ENCODE measurements around the gene GOLM1.

The GOLM1 gene

DNA sequence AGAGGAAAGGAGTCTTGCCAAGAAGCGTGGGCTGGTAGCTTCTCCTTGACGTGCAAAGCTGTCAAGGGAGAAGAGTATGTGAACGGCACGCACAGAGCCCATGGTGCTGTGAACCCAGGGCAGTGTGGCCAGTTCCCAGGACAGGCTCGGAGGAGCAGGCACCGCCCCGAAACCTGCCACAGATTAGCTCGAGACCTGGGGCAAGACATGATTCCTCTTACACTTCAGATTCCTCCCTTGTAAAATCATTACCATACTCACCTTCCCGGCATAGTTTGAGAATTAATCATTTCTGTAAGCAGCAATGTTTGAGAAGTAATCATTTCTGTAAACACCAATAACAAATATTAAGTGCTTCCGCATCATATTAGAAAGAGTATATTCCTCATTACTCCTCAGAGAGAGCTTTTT, 19.9 kb downstream of the GOLM1 start:
- H3K27me3 ChIP-seq (ENCODE audit: control insufficient read depth, insufficient read depth, low read length): no peaks in the 10 kb centered on the region
- TF ChIP-seq CTCF (IDR thresholded peaks at IDR 0.05): no peak
- no peak overlapping the region for H3K4me3 ChIP-seq (ENCODE audit: low read depth, low read length)
- H3K4me1 ChIP-seq: no peaks in the 10 kb centered on the region
- no peak overlapping the region for H3K9ac ChIP-seq
- H3K4me2 ChIP-seq (ENCODE audit: low read length): no peak overlapping the region
- H3K9me3 ChIP-seq (ENCODE audit: control insufficient read depth, low read length): no peaks in the 10 kb centered on the region
- H2AFZ ChIP-seq: no peak overlapping the region
- H3K27ac ChIP-seq: no peak overlapping the region
- no peaks in the 10 kb centered on the region for H3K79me2 ChIP-seq
- H3K36me3 ChIP-seq (ENCODE audit: control insufficient read depth, insufficient read depth, low read length): no peaks in the 10 kb centered on the region

DNA sequence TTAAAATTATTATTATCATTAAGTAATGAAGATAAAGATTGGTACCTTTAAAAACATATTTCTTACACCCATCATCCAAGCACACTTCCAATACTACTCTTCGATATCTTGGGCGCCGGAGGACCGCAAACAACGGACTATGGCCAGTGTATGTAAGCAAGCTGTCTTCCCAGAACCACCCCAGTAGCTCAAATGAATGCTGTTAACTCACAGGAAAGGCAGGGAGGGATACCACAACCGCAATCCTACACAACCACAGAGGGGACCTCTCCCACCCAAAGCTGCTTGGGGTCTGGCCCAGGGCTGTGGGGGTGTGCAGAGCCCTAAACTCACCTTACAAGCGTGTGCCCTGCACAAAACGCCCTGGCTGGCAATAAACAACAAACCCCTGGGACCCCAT, 20.6 kb downstream of the GOLM1 start:
- Histone ChIP-seq H3K4me3 (ENCODE audit: low read depth, low read length) (no peak overlapping the region), H3K27ac (no peak overlapping the region), H3K79me2 (no peaks in the 10 kb centered on the region), H3K36me3 (ENCODE audit: control insufficient read depth, insufficient read depth, low read length) (no peaks in the 10 kb centered on the region), H3K4me1 (no peaks in the 10 kb centered on the region), H2AFZ (no peak overlapping the region), H3K27me3 (ENCODE audit: control insufficient read depth, insufficient read depth, low read length) (no peaks in the 10 kb centered on the region), H3K9ac (no peak overlapping the region), H3K9me3 (ENCODE audit: control insufficient read depth, low read length) (no peaks in the 10 kb centered on the region), H3K4me2 (ENCODE audit: low read length) (no peak overlapping the region)
- TF ChIP-seq CTCF (IDR thresholded peaks at IDR 0.05): no peak

- TF ChIP-seq CTCF (IDR thresholded peaks at IDR 0.05): no peak
- Histone ChIP-seq H2AFZ (no peak overlapping the region), H3K27ac (no peak overlapping the region), H3K36me3 (ENCODE audit: control insufficient read depth, insufficient read depth, low read length) (no peaks in the 10 kb centered on the region), H3K4me1 (no peaks in the 10 kb centered on the region), H3K9ac (no peak overlapping the region), H3K27me3 (ENCODE audit: control insufficient read depth, insufficient read depth, low read length) (no peaks in the 10 kb centered on the region), H3K4me2 (ENCODE audit: low read length) (no peak overlapping the region), H3K4me3 (ENCODE audit: low read depth, low read length) (no peak overlapping the region), H3K79me2 (no peaks in the 10 kb centered on the region), H3K9me3 (ENCODE audit: control insufficient read depth, low read length) (no peaks in the 10 kb centered on the region)
Measured at GRCh38 chr9:86077276-86077675, 22.1 kb downstream of the GOLM1 start.

DNA sequence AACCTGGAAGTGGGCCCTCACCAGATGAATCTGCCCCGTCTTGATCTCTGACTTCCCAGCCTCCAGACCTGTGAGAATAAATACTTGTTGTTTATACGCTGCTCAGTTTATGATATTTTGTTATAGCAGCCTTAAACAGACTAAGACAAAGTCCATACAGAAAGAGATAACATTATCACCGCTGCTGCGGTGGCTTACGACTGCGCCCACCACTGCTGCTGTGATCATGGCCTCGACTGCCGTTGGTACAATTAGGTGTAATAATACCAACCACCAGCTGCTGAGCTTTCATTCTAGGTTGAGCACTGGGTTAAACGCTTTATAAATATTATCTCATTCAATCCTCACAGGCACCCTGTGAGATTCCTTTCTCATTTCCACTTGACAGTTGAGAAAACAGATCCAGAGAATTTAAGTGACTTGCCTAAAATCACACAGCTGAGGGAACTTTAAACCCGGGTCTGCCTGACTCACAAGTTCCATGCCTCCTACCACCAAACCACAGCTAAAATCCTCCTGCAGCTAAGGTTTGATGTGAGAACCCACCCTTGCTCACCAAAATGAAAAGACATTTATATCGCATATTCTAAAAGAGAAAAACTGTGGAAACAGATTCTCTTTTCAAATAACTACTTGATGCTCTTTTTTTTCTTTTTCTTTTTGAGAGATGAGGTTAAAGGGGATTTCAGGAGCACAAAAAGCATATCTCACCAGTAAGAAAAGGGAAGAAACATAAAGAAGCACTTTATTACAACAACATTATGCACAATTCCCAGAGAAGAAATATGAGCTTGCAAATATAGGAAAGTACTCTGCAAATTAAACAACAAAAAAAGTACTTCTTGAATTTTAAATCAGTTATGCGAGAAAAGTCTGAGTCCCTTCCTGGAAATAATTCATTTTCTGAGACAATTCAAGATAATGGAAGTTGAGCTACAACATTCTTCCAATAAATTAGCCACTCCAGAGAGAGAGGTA, 23.9 kb downstream of the GOLM1 start:
- Histone ChIP-seq H3K27ac (no peak overlapping the region), H3K4me2 (ENCODE audit: low read length) (no peak overlapping the region), H2AFZ (no peak overlapping the region), H3K4me3 (ENCODE audit: low read depth, low read length) (no peak overlapping the region), H3K27me3 (ENCODE audit: control insufficient read depth, insufficient read depth, low read length) (no peaks in the 10 kb centered on the region), H3K36me3 (ENCODE audit: control insufficient read depth, insufficient read depth, low read length) (no peaks in the 10 kb centered on the region), H3K9ac (no peak overlapping the region), H3K4me1 (no peaks in the 10 kb centered on the region), H3K79me2 (no peaks in the 10 kb centered on the region), H3K9me3 (ENCODE audit: control insufficient read depth, low read length) (no peaks in the 10 kb centered on the region)
- TF ChIP-seq CTCF (IDR thresholded peaks at IDR 0.05): no peak

- Histone ChIP-seq H3K36me3 (ENCODE audit: control insufficient read depth, insufficient read depth, low read length) (no peaks in the 10 kb centered on the region), H3K4me2 (ENCODE audit: low read length) (no peak overlapping the region), H3K9ac (no peak overlapping the region), H3K27ac (no peak overlapping the region), H3K9me3 (ENCODE audit: control insufficient read depth, low read length) (no peaks in the 10 kb centered on the region), H3K79me2 (no peaks in the 10 kb centered on the region), H3K4me3 (ENCODE audit: low read depth, low read length) (no peak overlapping the region), H3K27me3 (ENCODE audit: control insufficient read depth, insufficient read depth, low read length) (no peaks in the 10 kb centered on the region), H3K4me1 (no peaks in the 10 kb centered on the region), H2AFZ (no peak overlapping the region)
- TF ChIP-seq CTCF (IDR thresholded peaks at IDR 0.05): no peak
Measured at GRCh38 chr9:86073839-86074238, 25.5 kb downstream of the GOLM1 start.
